B cell (primary cell): ENCODE measurements around the gene ZBTB17. TPM values are rescaled to one million over a fixed set of nuclear protein-coding genes. Genes with fewer than 3 reads are reported as not detected.
"Not testable (repeated sequence)": the region's sequence is repeated elsewhere in the genome, so short reads cannot be mapped to it uniquely, and the experiment has no call there.

ENCODE experiments used
- ATAC-seq: fragments of 200-7000 bp; cut with Tn5 transposase; one replicate; pipeline ENCODE4 v1.10.0; 2021; ENCODE audit warnings: low read depth, mild to moderate bottlenecking, moderate number of reproducible peaks, moderate library complexity
- CTCF ChIA-PET: fragments of 350-600 bp; sonication (Branson Sonifier 250); formaldehyde crosslinking; loops from one replicate; lab custom pipeline; 2021; ENCODE audit warnings: antibody characterized with exemption, inconsistent platforms; lab: Charles Lee
- POLR2A ChIA-PET: fragments of 350-600 bp; sonication (Branson Sonifier 250); formaldehyde crosslinking; loops from one replicate; lab custom pipeline; 2021; ENCODE audit warnings: antibody characterized with exemption; lab: Charles Lee
- DNase-seq: peaks from one replicate; pipeline ENCODE4 v3.0.0; 2013
- H2AFZ ChIP-seq: 2 replicates; pipeline ENCODE4 v1.6.1; 2012; ENCODE audit warnings: mild to moderate bottlenecking, low read depth, low read length; ENCODE audit not compliant: insufficient read depth, poor library complexity, severe bottlenecking
- H3K27ac ChIP-seq, 2 donors: 1 replicate in 1 of 2; 2 replicates in 1 of 2; pipeline ENCODE4 v1.5.1; 2012 to 2013; ENCODE audit warnings: low read length in 2 of 2, mild to moderate bottlenecking in 2 of 2, moderate library complexity in 1 of 2
- H3K27me3 ChIP-seq, 4 experiments: fragments of 200-600 bp in 1 of 4; sonication (generic) in 1 of 4; replicated peaks in 1 of 4; 1 replicate in 2 of 4; 2 replicates in 2 of 4; pipeline versions ENCODE4 v1.6.1 to v1.7.0; 2013 to 2016; ENCODE audit warnings: low read length in 3 of 4, mild to moderate bottlenecking in 2 of 4, mixed read lengths in 1 of 4, moderate library complexity in 1 of 4; ENCODE audit not compliant: insufficient read depth in 4 of 4, control insufficient read depth in 3 of 4; ENCODE audit errors: control extremely low read depth in 1 of 4
- H3K36me3 ChIP-seq, 2 experiments: replicated peaks in 1 of 2; 1 replicate in 1 of 2; 2 replicates in 1 of 2; pipeline versions ENCODE4 v1.6.1 to v1.7.1; 2013; ENCODE audit warnings: low read length in 1 of 2; ENCODE audit not compliant: insufficient read depth in 2 of 2, control insufficient read depth in 1 of 2; ENCODE audit errors: control extremely low read depth in 1 of 2, extremely low read depth in 1 of 2
- H3K4me1 ChIP-seq, 2 donors: fragments of 200-600 bp in 1 of 2; sonication (generic) in 1 of 2; 1 replicate in 1 of 2; 2 replicates in 1 of 2; pipeline versions ENCODE4 v1.5.1 to v1.6.1; 2013 to 2017; ENCODE audit warnings: low read length in 2 of 2; ENCODE audit not compliant: control insufficient read depth in 2 of 2, insufficient read depth in 2 of 2
- H3K4me2 ChIP-seq: replicated peaks from 2 replicates; pipeline ENCODE3; 2012; ENCODE audit warnings: mild to moderate bottlenecking, low read depth, low read length; ENCODE audit not compliant: poor library complexity, severe bottlenecking
- H3K4me3 ChIP-seq, 5 experiments: fragments of 200-600 bp in 1 of 5; sonication (generic) in 1 of 5; 1 replicate in 3 of 5; 2 replicates in 2 of 5; pipeline versions ENCODE4 v1.5.1 to v1.7.0; 2011 to 2016; ENCODE audit warnings: low read length in 4 of 5, mild to moderate bottlenecking in 4 of 5, low read depth in 2 of 5, control low read depth in 1 of 5, moderate library complexity in 1 of 5; ENCODE audit not compliant: insufficient read depth in 1 of 5; ENCODE audit errors: control extremely low read depth in 1 of 5, extremely low read depth in 1 of 5
- H3K79me2 ChIP-seq: fragments of 200-600 bp; sonication (generic); one replicate; pipeline ENCODE4 v1.6.0; 2016; ENCODE audit warnings: low read length; ENCODE audit not compliant: control insufficient read depth, insufficient read depth
- H3K9ac ChIP-seq: fragments of 200-600 bp; sonication (generic); 2 replicates; pipeline ENCODE4 v1.6.1; 2017; ENCODE audit warnings: mild to moderate bottlenecking, low read length, moderate library complexity
- H3K9me3 ChIP-seq, 3 donors: one replicate each; pipeline versions ENCODE4 v1.6.1 to v1.7.1; 2013; ENCODE audit warnings: low read length in 2 of 3; ENCODE audit not compliant: control insufficient read depth in 2 of 3, insufficient read depth in 1 of 3; ENCODE audit errors: control extremely low read depth in 1 of 3
- H4K20me1 ChIP-seq: 2 replicates; pipeline ENCODE4 v1.6.0; 2012; ENCODE audit warnings: mild to moderate bottlenecking, low read length; ENCODE audit not compliant: insufficient read depth, control insufficient read depth, poor library complexity, severe bottlenecking
- H3K27ac Mint-ChIP-seq: one replicate; pipeline ENCODE4 v1.8.0; 2021; ENCODE audit warnings: mixed read lengths
- H3K27me3 Mint-ChIP-seq: one replicate; pipeline ENCODE4 v1.8.0; 2021; ENCODE audit warnings: mixed read lengths
- H3K4me1 Mint-ChIP-seq: one replicate; pipeline ENCODE4 v1.8.0; 2021; ENCODE audit warnings: mixed read lengths
- H3K4me3 Mint-ChIP-seq: one replicate; pipeline ENCODE4 v1.8.0; 2021; ENCODE audit warnings: mixed read lengths
- H3K9me3 Mint-ChIP-seq: one replicate; pipeline ENCODE4 v1.8.0; 2022; ENCODE audit warnings: mixed read lengths; ENCODE audit not compliant: insufficient read depth
- EZH2 ChIP-seq: IDR thresholded peaks from 2 replicates; pipeline ENCODE4 v1.6.1; 2012; ENCODE audit warnings: borderline replicate concordance, low read depth, mild to moderate bottlenecking, moderate library complexity, low read length; ENCODE audit not compliant: insufficient read depth, poor library complexity, severe bottlenecking
- WGBS: methylation state at CpG from one replicate; pipeline ENCODE4 v1.1.5; 2013; ENCODE audit warnings: missing lambda C conversion rate; ENCODE audit not compliant: insufficient coverage; 5-methylcytosine and 5-hydroxymethylcytosine counted together
- intact Hi-C: fragments of 100-400 bp; cut with micrococcal nuclease; formaldehyde crosslinking; loops from one replicate; pipeline ENCODE4 v1.10.0; 2022
- polyA plus RNA-seq: library from polyadenylated mRNA; depleted of rRNA; stranded (reverse); fragments of >200 nt; gene quantifications from 2 replicates; pipeline ENCODE4 v1.2.3, GENCODE V29; 2012
- total RNA-seq, 2 donors: library from RNA; stranded (reverse); fragments of 120-200 nt in 1 of 2; gene quantifications; 1 replicate in 1 of 2; 2 replicates in 1 of 2; pipeline versions ENCODE4 v1.2.3 to v1.2.4, GENCODE V29; 2013 to 2022
- TF ChIP-seq, protein P1 (sequence below): fragments of 200-600 bp; IDR thresholded peaks from one replicate; pipeline ENCODE4 v1.8.0; 2022; ENCODE audit warnings: antibody characterized with exemption, mild to moderate bottlenecking

The ZBTB17 gene
- total and polyA plus RNA-seq, 2 donors (not counting 1 experiment from before 2014, with no cell fraction given): 94.1 to 157 TPM

DNA sequence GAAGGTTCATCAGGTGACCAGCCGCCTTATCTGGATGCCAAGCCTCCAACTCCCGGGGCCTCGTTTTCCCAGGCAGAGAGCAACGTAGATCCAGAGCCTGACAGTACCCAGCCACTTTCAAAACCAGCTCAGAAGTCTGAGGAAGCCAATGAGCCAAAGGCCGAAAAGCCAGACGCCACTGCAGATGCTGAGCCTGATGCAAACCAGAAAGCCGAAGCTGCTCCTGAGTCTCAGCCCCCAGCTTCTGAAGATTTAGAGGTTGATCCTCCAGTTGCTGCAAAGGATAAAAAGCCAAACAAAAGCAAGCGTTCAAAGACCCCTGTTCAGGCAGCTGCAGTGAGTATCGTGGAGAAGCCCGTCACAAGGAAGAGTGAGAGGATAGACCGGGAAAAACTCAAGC, 44.5 kb downstream of the ZBTB17 start:
- Histone ChIP-seq H2AFZ (no peak overlapping the region), H3K9ac (no peak overlapping the region), H3K27me3 (no peaks in the 10 kb centered on the region), H3K4me3 (no peak overlapping the region), H4K20me1 (peaks cover 8% of the 10 kb centered on the region), H3K36me3 (peaks cover 0 to 93% of the 10 kb centered on the region in 2 experiments), H3K9me3 (no peaks in the 10 kb centered on the region), H3K27ac (no peak overlapping the region), H3K4me1 (no peaks in the 10 kb centered on the region), H3K4me2 (no peak overlapping the region), H3K79me2 (peaks cover 8% of the 10 kb centered on the region)
- intact Hi-C loops: no loop called here
- H3K27me3 Mint-ChIP-seq: no peaks in the 10 kb centered on the region
- ChIA-PET POLR2A (interaction anchor here (0.5 kb wide), 2 partner anchors 43 to 108 kb away, joined by 3 to 4 read pairs; no protein-coding TSS in a partner anchor), CTCF (interaction anchor here (1.1 to 1.5 kb wide), 2 partner anchors 116 to 140 kb away, joined by 3 to 4 read pairs; no protein-coding TSS in a partner anchor)
- DNase-seq (no peak), ATAC-seq (no peak)
- TF ChIP-seq, protein P1, sequence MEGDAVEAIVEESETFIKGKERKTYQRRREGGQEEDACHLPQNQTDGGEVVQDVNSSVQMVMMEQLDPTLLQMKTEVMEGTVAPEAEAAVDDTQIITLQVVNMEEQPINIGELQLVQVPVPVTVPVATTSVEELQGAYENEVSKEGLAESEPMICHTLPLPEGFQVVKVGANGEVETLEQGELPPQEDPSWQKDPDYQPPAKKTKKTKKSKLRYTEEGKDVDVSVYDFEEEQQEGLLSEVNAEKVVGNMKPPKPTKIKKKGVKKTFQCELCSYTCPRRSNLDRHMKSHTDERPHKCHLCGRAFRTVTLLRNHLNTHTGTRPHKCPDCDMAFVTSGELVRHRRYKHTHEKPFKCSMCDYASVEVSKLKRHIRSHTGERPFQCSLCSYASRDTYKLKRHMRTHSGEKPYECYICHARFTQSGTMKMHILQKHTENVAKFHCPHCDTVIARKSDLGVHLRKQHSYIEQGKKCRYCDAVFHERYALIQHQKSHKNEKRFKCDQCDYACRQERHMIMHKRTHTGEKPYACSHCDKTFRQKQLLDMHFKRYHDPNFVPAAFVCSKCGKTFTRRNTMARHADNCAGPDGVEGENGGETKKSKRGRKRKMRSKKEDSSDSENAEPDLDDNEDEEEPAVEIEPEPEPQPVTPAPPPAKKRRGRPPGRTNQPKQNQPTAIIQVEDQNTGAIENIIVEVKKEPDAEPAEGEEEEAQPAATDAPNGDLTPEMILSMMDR: no peak
- no peak for TF ChIP-seq EZH2
- H3K4me3 Mint-ChIP-seq: no peak overlapping the region
- no peak overlapping the region for H3K27ac Mint-ChIP-seq
- H3K9me3 Mint-ChIP-seq: no peaks in the 10 kb centered on the region
- H3K4me1 Mint-ChIP-seq: no peaks in the 10 kb centered on the region
- 97% methylated on average over 11 of the region's 11 CpGs for WGBS

DNA sequence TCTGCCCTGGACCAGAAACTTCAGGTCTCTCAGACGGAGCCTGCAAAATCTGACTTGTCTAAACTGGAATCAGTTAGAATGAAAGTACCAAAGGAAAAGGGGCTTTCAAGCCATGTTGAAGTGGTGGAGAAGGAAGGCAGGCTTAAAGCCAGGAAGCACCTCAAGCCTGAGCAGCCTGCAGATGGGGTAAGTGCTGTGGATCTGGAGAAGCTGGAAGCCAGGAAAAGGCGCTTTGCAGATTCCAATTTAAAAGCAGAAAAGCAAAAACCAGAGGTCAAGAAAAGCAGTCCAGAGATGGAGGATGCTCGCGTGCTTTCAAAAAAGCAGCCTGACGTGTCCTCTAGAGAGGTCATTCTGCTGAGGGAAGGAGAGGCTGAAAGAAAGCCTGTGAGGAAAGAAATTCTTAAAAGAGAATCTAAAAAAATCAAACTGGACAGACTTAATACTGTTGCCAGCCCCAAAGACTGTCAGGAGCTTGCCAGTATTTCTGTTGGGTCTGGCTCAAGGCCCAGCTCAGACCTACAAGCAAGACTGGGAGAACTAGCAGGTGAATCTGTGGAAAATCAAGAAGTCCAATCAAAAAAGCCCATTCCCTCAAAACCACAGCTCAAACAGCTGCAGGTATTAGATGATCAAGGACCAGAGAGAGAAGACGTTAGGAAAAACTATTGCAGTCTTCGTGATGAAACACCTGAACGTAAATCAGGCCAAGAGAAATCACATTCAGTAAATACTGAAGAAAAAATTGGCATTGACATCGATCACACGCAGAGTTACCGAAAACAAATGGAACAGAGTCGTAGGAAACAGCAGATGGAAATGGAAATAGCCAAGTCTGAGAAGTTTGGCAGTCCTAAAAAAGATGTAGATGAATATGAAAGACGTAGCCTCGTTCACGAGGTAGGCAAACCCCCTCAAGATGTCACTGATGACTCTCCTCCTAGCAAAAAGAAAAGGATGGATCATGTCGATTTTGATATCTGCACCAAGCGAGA, 46.6 kb downstream of the ZBTB17 start:
- no peak overlapping the region for H3K9ac ChIP-seq
- intact Hi-C loops: no loop called here
- H3K4me2 ChIP-seq: no peak overlapping the region
- no peaks in the 10 kb centered on the region for H4K20me1 ChIP-seq
- no peak for ATAC-seq
- no peaks in the 10 kb centered on the region for H3K27me3 Mint-ChIP-seq
- no peak for DNase-seq
- no peaks in the 10 kb centered on the region for H3K9me3 ChIP-seq
- no peaks in the 10 kb centered on the region for H3K4me1 ChIP-seq
- peaks cover 4% of the 10 kb centered on the region for H3K79me2 ChIP-seq
- no peak overlapping the region for H2AFZ ChIP-seq
- H3K27ac ChIP-seq: no peak overlapping the region
- H3K4me3 ChIP-seq: no peak overlapping the region
- no peaks in the 10 kb centered on the region for H3K9me3 Mint-ChIP-seq
- ChIA-PET POLR2A (no interaction called here), CTCF (interaction anchor here (0.7 to 1.8 kb wide), 3 partner anchors 27 to 113 kb away, joined by 3 to 5 read pairs (median 5); no protein-coding TSS in a partner anchor)
- H3K4me3 Mint-ChIP-seq: no peak overlapping the region
- 98% methylated on average over 9 of the region's 17 CpGs for WGBS
- no peaks in the 10 kb centered on the region for H3K27me3 ChIP-seq
- peaks cover 3 to 96% of the 10 kb centered on the region in 2 experiments for H3K36me3 ChIP-seq
- no peaks in the 10 kb centered on the region for H3K4me1 Mint-ChIP-seq
- no peak for TF ChIP-seq EZH2
- TF ChIP-seq, protein P1: no peak
- H3K27ac Mint-ChIP-seq: no peak overlapping the region

DNA sequence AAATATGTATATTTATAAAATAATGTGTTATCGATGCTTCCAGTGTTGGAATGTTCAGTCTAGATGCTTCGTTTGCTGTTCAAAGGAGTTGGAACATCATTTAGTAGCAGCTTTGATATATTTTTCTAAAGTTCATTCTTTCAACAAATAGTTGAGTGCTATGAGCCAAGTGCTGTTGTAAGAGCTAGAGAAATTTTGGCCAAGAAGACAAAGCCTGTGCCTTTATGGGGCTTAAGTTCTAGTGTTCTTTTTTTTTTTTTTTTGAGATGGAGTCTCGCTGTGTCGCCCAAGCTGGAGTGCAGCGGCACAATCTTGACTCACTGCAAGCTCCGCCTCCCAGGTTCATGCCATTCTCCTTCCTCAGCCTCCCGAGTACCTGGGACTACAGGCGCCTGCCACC, 49.5 kb downstream of the ZBTB17 start:
- H4K20me1 ChIP-seq, H3K4me3 Mint-ChIP-seq, POLR2A ChIA-PET, H3K9ac ChIP-seq, H3K4me2 ChIP-seq, H3K27me3 ChIP-seq, H3K4me1 ChIP-seq, H3K27ac ChIP-seq, H3K9me3 ChIP-seq, H3K4me3 ChIP-seq, H3K9me3 Mint-ChIP-seq, DNase-seq, H3K4me1 Mint-ChIP-seq, H3K79me2 ChIP-seq, H3K27me3 Mint-ChIP-seq, H3K27ac Mint-ChIP-seq, H2AFZ ChIP-seq, ATAC-seq, intact Hi-C loops: not testable (repeated sequence)
- CTCF ChIA-PET: interaction anchor here (0.6 to 2.0 kb wide), 5 partner anchors 37 to 189 kb away, joined by 3 to 5 read pairs (median 3); partner anchors contain the start of gene UQCRHL
- no CpG with 5 or more reads among the region's 8 CpGs for WGBS
- H3K36me3 ChIP-seq: peaks cover 3 to 95% of the 10 kb centered on the region in 2 experiments
